ENCODE measurements around the gene RNASEH2C.

GRCh38 chr11:65716774-65717405 is 3.7 kb downstream of the RNASEH2C start:
- no peak for TF ChIP-seq REST (IDR thresholded peaks at IDR 0.05; ENCODE audit: borderline replicate concordance in 1 of 2, low read depth in 1 of 2, low read length in 2 of 2)
- TF ChIP-seq ZNF552 (CRISPR knock-in tag; IDR thresholded peaks at IDR 0.05; ENCODE audit: borderline replicate concordance): no peak
- no peak for TF ChIP-seq TP53 (CRISPR knock-in tag; conservative IDR thresholded peaks at IDR 0.05)
- no peak for TF ChIP-seq ZNF660 (CRISPR knock-in tag; IDR thresholded peaks at IDR 0.05; ENCODE audit: borderline replicate concordance, low read depth)
- TF ChIP-seq TARDBP (CRISPR knock-in tag; IDR thresholded peaks at IDR 0.05): no peak
- TF ChIP-seq FOXK1 (CRISPR knock-in tag; IDR thresholded peaks at IDR 0.05; ENCODE audit: borderline replicate concordance, low read depth): no peak
- no peak for TF ChIP-seq CTCF (CRISPR knock-in tag; IDR thresholded peaks at IDR 0.05)
- TF ChIP-seq ZBTB43 (CRISPR knock-in tag; conservative IDR thresholded peaks at IDR 0.05): no peak
- no peak for TF ChIP-seq MAFK (conservative IDR thresholded peaks at IDR 0.05 in 1 of 2, IDR thresholded peaks at IDR 0.05 in 1 of 2; ENCODE audit: low read length in 2 of 2)
